HG03442 (cell line): Measurements from ENCODE around the gene PHLDA2.
"Not testable (repeated sequence)": the region's sequence is repeated elsewhere in the genome, so short reads cannot be mapped to it uniquely, and the experiment has no call there.

Experiments
- ATAC-seq: cut with Tn5 transposase; IDR thresholded peaks from one replicate; pipeline ENCODE4 v1.9.1; 2021; ENCODE audit warnings: mild to moderate bottlenecking, moderate library complexity; ENCODE audit not compliant: unreplicated experiment

PHLDA2 gene

DNA sequence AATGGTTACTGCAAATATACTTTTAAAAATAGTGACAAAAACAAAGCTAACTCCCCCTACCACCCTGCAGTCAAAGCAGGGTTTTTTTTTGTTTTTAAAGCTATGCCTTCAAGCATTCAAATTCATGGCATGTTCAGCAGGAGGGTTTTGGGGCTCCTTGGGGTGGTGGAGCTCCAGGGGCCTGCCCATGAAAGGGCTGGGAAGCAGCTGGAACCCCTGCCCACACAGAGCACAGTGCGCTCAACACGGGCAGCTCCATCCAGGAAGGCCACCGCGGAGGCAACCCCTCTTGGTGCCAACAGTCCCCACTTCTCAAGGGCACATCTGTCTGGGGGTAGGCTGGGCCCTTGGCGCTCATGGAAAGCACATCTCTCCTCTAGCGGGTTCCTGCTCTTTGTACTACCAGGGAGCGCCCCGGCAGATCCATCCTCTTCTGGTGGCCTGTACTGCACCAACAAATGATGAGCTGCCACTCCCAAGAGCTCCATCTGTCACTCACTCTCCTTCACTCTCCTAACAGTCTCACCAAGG, 16.6 kb upstream of the PHLDA2 start:
- ATAC-seq = no peak

DNA sequence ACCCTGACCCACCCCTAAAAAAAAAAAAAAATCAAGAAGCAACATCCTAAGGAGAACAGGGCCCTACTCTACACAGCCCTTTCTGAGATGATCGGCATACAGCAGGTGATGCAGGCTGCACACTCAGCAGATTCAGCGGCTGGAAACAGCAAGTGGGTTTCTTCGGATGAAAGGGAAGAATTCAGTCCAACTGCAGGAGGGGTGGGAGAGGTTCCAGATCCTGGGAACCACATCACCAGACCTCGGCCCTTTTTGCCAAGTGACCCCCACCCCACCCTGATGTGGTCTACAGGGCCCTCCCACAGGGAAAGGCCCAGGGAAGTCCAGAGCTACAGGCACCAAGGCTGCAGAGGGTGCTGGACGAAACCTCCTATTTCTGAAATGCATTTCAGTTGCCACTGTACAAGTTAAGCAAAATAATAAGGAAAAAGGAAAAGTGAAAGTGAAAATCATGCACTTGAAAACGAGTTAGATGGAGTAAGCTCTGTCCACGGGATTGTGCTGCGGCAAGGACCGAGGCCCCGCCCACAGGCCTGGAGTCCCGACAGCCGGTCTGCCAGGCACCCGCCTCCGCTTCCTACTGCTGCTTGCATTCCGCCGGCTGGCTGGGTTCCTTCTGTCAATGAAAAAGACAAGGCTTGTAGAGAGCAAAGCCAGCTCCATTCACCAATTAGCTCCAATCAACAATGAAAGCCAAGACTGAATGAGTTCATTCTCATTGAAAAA, 16.0 kb upstream of the PHLDA2 start:
- ATAC-seq = no peak

DNA sequence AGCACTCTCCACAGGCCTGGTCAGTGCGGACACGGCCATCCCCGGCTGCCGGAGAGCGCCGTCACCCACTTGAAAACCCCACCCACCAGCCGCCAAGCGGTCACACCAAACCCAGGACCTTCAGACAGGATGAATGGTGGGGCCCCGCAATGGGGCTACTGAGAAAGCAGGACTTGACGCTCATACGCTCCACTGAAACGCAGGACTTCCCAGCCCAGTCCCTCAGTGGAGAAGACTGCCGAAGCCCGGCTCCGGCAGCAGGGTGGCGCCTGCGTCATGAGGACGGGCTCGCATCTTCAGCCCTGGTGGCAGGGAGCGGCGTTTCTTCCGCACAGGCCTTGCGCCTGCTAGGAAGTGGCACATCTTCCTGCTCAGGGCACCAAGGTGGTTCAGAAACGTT, 15.3 kb upstream of the PHLDA2 start:
- no peak for ATAC-seq

DNA sequence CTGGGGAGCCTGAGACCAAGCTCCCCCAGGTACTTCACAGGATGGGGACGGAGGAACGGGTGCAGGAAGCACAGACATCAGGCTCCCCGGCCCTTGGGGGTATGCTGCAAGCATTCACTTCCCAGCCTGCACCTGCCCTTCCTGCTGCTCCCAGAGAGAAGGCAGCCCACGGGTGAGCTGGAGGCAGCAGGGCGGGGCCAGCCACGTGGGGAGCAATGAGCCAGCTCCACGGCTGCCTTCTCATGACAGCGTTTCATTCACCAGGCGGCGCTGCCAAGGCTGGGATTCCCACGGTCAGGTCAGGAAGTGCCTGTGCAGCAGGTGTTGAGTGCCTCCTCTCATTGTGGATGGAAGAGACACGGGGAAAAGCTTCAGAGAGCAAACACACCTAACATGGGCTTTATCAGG, 14.5 kb upstream of the PHLDA2 start:
- ATAC-seq = no peak

DNA sequence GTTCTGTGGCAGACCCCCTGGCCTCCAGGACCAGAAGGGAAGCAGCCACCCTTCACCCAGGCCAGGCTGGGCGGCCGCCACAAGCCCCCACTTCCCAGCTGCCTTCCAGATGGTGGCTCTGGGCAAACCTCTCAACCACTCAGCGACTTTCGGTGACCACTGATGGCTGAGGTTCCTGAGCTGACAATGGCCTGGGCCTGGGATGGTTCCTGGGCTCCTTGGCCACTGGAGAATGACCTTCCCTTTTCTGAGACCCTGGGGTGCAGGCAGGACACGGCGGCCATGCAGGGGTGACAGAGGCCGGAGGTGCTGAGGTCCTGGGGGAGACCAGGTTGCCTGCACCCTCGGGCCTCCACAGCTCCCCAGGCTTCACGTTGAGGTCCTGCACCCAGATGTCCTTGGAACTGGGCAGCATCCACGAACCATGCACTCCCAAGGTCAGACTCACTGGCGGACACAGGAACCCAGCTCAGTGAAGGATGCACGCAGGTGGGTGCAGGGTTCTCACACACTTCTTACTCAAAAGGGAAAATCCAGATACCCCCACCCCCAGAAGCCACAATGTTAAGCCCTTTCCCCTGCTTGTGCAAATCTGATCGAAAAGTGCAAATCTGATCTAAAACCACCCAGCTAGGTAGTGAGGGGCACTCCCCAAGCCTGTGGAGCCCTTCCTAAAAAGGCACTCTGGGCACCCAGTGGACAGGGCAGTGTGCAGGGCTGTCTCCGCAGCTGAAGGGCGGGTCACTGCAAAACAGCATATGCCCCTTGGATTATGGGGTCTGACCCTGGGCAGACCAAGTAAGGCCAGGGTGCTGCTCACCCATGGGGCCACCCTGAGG, 13.9 kb upstream of the PHLDA2 start:
- no peak for ATAC-seq

DNA sequence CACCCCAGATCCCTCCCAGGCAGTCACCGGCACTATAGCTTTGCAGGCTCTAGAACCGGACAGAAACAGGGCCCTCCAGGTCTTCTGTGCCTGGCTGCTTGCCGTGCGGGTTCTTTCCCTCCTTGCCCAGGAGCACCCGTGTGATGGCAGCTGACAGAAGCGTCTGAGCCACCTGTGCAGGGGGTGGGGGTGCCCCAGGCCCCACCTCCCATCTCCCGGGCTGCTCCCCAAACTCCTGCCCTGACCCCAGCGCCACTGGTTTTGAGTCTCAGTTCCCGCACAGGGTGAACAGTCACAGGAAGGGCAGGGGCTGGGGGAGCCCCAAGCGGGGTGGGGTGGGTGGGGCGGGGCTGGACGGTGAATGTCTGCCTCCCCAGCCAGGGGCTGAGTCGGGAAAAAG, 13.2 kb upstream of the PHLDA2 start:
- no peak for ATAC-seq

DNA sequence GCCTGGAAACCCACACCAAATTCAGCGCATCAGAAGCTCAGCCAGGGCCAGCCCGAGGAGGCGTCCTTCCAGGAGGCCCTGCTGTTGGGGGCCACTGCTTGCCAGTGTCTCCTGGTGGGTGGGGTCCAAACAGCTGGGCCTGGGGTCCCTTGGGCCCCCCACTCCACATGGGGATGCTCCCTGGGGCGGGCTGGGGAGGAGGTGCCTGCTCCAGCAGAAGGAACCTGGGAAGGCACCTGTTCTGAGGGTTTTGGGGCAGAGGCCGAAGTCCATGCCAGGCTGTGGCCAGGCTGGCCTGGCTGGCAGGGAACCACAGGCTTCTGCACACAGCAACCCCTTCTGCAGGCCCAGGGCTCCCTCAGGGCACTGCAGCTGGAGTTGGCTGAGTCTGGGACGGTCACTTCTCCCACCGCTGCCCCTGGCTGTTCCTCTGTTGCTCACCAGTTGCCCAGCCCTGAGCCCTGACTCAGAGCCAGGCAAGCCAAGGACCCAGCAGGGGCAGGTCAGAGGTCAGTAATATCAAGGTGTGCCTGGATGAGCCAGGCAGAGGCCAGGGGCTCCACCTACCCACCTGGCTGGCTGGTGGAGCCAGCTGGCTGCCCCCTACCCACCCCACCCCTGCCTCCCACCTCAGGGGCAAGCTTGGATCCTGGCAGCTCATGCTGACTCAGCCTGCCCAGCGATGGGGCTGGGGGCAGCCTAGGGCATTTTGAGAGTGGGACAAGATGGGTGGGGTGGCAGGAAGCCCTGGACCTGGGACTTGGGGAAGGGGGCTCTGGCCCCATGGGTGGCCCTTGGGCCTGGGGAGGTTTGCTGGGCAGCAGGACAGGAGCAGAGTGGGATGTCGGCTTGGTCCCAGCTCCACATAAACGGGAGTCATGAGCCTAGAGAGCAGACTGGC, 12.0 kb upstream of the PHLDA2 start:
- ATAC-seq = no peak

DNA sequence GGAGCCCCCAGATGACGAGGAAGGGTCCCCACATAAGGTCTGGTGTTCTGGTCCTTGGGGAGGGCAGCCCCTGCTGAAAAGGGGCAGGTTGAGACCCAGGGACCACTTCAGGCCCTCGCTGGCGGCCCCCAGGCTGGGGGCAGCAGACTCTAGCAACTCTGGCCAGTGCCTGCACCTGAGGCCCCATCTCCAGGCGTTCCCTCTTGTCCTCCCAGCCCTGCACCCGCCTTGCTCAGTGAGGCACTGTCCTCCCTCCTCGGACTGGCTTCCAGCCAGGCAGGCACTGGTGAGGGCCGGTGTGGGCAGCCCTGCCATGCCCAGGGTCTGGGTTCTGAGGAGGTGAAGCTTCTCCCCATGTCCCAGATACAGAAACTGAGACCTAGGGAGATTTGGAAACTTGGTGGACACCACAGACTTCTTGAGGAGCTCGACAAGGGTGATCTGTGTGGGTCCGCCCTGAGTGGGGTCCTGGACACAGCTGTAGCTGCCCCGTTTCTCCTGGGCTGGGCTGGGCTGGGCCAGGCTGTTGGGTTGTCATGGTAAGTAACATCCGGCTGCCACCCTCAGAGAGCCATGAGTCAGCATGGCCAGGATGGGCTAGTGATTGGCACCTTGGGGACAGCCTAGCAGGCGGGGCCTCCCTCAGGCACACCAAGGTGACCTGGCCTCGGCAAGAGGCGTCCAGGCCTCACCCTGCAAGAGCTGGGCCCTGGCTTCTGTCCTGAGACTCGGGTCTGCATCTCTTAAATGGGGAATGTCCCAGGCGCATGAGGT, 11.1 kb upstream of the PHLDA2 start:
- ATAC-seq = no peak

DNA sequence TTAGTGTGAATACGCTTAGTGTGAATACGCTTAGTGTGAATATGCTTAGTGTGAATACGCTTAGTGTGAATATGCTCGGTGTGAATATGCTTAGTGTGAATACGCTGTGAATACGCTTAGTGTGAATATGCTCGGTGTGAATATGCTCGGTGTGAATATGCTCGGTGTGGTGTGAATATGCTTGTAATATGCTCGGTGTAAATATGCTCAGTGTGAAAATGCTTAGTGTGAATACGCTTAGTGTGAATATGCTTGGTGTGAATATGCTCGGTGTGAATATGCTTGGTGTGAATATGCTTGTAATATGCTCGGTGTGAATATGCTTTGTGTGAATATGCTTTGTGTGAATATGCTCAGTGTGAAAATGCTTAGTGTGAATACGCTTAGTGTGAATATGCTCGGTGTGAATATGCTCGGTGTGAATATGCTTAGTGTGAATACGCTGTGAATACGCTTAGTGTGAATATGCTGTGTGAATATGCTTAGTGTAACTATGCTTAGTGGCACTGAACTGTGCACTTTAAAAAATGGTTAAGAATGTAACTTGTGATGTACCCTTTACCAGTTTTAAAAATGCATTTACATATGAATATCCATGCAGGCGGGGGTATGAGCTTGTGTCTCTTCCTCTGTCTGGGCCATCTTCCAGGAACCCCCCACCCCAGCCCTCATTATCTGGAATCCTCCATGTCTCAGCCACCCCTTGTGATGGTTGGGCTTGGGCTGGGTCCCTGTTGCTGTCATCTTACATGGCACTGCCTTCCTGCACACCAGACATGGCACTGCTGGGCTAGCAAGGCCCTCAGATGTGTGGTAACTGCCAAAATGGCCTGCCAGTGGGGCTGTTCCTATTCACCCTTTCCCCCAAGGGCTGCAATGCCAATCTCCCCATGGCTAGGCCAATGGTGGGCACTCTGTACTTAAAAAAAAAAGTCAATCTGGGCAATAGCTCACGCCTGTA, 9.5 kb upstream of the PHLDA2 start:
- ATAC-seq = not testable (repeated sequence)

DNA sequence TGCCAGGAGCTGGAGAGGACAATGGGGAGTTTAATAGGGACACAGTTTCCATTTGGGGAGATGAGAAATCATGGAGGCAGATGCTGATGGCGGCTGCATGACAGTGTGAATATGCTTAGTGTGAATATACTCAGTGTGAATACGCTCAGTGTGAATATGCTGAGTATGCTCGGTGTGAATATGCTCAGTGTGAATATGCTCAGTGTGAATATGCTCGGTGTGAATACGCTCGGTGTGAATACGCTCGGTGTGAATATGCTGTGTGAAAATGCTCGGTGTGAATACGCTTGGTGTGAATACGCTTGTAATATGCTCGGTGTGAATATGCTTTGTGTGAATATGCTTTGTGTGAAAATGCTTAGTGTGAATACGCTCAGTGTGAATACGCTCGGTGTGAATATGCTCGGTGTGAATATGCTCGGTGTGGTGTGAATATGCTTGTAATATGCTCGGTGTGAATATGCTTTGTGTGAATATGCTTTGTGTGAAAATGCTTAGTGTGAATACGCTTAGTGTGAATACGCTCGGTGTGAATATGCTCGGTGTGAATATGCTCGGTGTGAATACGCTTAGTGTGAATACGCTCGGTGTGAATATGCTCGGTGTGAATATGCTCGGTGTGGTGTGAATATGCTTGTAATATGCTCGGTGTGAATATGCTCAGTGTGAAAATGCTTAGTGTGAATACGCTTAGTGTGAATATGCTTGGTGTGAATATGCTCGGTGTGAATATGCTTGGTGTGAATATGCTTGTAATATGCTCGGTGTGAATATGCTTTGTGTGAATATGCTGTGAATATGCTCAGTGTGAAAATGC, 8.6 kb upstream of the PHLDA2 start:
- not testable (repeated sequence) for ATAC-seq

DNA sequence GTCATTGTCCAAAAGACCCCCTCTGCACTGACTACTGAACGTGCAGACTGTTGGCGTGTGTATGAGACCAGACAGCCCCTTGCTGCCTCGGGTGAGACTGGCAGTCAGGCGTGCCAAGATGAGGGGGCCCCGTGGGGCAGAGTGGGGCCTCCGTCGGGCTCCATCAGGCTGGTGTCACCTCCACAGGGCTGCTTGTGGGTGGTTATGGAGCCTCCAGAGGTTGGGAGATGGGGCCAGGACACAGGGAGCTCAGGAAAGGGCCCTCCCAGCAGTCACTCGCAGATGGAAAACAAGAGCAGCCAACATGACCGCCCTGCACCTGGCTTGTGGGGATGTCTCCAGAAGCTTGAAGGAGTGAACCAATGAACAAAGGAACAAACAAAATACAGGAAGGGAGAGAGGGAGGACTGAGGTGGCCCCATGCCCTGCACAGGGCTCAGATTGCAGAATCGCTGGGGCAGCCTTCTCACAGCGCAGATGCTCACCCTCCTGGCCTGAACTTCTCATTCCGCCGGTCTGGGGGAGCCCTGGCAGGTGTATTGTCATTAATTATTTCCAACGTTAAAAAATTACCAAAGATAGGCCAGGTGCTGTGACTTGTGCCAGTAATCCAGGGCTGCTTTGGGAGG, 5.5 kb upstream of the PHLDA2 start:
- ATAC-seq = no peak

DNA sequence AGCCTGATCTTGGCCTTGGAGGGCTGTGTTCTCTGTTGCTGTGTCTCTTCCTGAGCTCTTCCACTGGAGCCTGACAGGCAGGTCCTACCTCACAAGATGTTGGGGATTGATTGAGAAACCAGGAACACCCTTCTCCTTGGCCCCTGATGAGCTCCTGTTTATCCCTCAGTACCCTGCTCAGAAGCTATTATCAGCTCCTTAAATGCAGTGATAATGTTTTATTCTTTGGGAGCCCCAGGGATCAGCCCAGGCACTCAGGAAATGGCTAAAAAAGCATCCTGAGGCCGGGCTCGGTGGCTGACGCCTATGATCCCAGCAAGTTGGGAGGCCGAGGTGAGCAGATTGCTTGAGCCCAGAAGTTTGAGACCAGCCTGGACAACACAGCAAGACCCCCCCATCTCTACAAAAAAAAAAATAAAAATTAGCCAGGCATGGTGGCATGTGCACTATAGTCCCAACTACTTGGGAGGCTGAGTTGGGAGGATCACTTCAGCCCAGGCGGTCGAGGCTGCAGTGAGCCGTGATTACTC, 4.9 kb upstream of the PHLDA2 start:
- ATAC-seq = no peak

DNA sequence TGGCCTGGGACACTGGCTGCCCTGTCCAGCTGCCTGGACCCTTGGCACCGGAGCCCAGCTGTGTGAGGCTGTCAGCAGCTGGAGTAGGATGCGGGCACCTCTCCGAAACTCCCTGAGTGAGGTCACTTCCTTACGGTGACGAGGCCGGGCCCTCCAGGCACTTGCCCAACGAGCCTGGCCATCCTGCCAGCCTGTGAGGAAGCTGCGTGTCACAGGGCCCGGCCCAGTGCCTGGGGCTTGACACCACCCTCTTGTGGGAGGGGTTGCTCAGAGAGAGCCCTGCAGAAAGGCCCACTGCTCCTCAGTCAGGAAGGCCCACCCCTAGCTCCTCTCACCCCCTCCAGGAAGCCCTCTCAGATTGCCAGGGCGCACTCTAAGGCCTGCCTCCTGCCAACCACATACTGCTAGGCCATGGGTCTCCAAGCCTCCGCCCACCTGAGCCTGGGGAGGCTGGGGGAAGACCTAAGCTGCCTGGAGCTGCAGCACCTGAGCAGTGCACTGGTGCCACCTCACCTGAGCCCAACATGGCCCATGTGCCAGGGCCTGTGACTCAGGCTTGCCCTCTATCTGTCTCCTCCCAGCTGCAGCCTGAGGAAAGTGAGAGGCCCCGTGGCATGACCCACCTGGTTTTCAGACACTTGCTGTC, 4.3 kb upstream of the PHLDA2 start:
- no peak for ATAC-seq

DNA sequence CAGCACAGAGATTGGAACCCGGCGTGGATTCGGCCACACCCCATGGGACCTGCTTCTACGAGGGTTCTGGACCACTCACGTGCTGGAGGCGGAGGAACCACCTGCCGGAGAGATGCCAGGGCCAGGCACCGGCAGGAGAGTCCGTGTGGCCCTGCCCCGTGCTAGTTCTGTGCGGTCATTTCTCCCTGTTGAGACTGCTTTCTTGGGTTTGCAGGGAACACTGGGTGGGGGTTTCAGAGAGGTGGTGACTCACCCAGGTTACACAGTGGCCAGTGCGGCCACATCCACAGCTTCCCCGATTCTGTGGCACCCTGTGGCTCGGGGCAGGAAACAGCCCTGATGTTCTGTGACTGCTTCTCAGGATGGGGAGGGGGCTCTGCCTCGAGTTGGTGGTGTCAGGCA, 3.6 kb upstream of the PHLDA2 start:
- ATAC-seq = no peak

DNA sequence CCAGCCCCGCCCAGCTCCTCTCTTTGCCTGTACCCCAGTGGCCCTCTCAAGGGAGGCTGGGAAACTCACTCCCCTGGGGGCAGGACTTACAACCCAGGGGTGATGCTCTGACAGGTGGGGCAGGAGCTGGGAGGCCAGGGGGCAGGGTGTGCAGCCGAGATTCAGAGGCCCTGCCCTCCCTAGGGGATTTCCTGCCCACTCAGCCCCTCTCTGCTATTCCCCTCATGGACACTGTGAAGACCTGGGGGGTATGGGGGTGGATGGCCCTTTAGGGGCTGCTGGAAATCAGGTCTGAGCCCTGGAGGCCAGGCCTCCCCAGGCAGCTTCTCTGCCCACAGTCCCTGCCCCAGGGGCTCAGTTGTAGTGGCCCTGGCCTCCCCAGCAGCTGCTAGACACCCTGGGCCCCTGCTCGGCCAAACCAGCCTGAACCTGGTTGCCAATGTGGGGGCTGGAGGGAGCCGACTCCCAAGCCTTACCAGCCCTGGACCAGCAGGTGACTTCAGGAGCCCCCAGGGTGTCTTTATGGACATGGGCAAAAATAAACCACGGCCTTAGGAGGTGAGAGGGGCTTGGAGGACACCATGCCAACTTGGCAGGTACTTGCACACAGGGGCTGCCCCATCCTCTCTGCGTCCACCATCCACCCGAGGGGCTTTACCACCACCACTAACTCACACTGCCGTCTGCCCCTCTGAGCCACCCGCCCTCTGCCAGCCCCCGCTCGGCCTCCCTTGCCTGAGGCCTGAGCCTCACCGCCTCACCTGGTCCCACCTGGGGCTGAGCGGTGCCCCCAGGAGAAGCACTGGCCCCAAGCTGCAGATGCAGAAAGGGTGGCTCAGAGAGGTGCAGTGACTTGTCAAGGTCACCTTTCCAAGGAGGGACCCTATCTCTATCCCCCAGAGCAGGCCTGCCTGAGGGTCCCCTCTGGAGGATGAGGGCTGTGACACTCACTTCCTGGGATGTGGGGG, 2.8 kb upstream of the PHLDA2 start:
- no peak for ATAC-seq

DNA sequence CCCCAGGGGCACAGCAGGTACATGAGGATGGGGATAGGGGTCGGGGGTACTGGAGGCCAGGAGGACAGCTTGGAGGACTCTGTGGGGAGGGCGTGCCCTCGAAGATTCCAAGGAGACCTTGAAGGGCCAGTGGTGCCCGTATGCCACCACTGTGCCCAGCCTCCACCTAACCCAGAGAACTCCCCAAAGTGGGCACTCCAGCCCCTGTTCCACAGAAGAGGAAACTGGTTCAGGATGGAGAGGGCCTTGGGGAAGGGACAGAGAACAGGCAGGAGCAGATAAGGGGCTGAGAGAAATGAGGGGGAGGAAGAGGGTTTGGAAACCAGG, 2.2 kb upstream of the PHLDA2 start:
- no peak for ATAC-seq
